Measurements from ENCODE around the gene STEEP1. TPM values are rescaled to one million over a fixed set of nuclear protein-coding genes. Genes with fewer than 3 reads are reported as not detected.

Gene STEEP1
- total and polyA plus RNA-seq, 2 of the 13 experiments (the other 11 are each of a cell fraction or from before 2014, with no cell fraction given), result 7.7 to 23.1 TPM

GRCh38 chrX:119521246-119521645, 44.0 kb downstream of the STEEP1 start:
- H3K36me3 ChIP-seq (replicated peaks in 1 of 2; ENCODE audit: control insufficient read depth in 1 of 2, insufficient read depth in 2 of 2, low read length in 2 of 2), result no peaks in the 10 kb centered on the region
- no peak overlapping the region for H3K27ac ChIP-seq (ENCODE audit: extremely low read length, insufficient read depth, low read length)
- H3K27me3 ChIP-seq (ENCODE audit: control insufficient read depth in 1 of 2, insufficient read depth in 2 of 2, low read length in 2 of 2), result no peaks in the 10 kb centered on the region
- in situ Hi-C loops (cut with HindIII; ENCODE audit: extremely low pct_ligation_motif_present, low pct_unique_long_range_greater_than_20kb) (loop anchor here (25.0 kb wide), 1 partner anchor 216 kb away; no protein-coding TSS in a partner anchor), intact Hi-C loops (cut with micrococcal nuclease; ENCODE audit: unreplicated experiment) (no loop called here)
- no peak for DNase-seq (ENCODE audit: low spot score)
- 76% methylated on average over 6 of the region's 6 CpGs for WGBS (ENCODE audit: low lambda C conversion rate)
- no peaks in the 10 kb centered on the region for H3K9me3 ChIP-seq (ENCODE audit: low read length)
- ChIA-PET POLR2A (no interaction called here), CTCF (ENCODE audit: low intra/inter-chr PET ratio, low total read pairs) (no interaction called here)
- H3K4me2 ChIP-seq (ENCODE audit: low read depth, low read length), result no peak overlapping the region
- H2AFZ ChIP-seq (ENCODE audit: low read length), result no peak overlapping the region
- no peak for ATAC-seq
- no peak overlapping the region for H3K4me3 ChIP-seq (replicated peaks in 1 of 3; ENCODE audit: insufficient read depth in 1 of 3, low read depth in 2 of 3, low read length in 3 of 3)
- FAIRE-seq, result no peak
- no TSS peak for BruUV-seq (replicated peaks)
- no peak for TF ChIP-seq PRDM10 (CRISPR knock-in tag; IDR thresholded peaks at IDR 0.05; ENCODE audit: low read depth)
- no peak for TF ChIP-seq TRIM22 (IDR thresholded peaks at IDR 0.05)
- TF ChIP-seq ZNF33B (CRISPR knock-in tag; IDR thresholded peaks at IDR 0.05), result no peak
- no peak for TF ChIP-seq SOX6 (IDR thresholded peaks at IDR 0.05)
- no peak for TF ChIP-seq SOX6 (CRISPR knock-in tag; IDR thresholded peaks at IDR 0.05)
- peaks cover 6% of the 10 kb centered on the region; the same call in 1 of the 2 replicates for H3K4me1 ChIP-seq (ENCODE audit: insufficient read depth, low read length)
- H3K79me2 ChIP-seq (ENCODE audit: insufficient read depth, low read length), result no peaks in the 10 kb centered on the region
- no peak overlapping the region for H3K9ac ChIP-seq (ENCODE audit: insufficient read depth, low read depth, low read length)
- no peaks in the 10 kb centered on the region for H4K20me1 ChIP-seq (ENCODE audit: insufficient read depth, low read length)

Data from HepG2 (cell line).